Measurements from ENCODE around the gene MYCBP2.
"Not testable (repeated sequence)": the region's sequence is repeated elsewhere in the genome, so short reads cannot be mapped to it uniquely, and the experiment has no call there.

MYCBP2 gene

DNA sequence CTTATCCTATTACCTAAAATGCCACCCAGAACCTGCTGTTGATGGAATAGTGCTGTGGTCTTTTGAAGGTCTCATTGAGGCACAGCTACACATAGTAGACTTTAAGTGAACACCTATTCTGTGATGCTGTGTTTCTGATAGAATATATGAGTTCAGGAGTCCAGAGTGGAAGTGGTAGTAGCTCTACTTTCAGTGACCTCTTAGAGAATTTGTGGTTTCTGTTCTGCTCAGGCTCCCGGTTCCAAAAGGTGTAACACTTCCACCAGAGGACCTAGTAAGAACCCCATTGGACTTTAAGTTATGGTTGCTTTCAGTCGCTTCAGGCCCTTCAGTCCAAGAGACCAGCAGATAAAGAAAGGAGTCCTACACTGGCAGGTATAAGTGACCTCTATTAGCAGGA is 11.4 kb upstream of the MYCBP2 start:
- DNase-seq = no peak

DNA sequence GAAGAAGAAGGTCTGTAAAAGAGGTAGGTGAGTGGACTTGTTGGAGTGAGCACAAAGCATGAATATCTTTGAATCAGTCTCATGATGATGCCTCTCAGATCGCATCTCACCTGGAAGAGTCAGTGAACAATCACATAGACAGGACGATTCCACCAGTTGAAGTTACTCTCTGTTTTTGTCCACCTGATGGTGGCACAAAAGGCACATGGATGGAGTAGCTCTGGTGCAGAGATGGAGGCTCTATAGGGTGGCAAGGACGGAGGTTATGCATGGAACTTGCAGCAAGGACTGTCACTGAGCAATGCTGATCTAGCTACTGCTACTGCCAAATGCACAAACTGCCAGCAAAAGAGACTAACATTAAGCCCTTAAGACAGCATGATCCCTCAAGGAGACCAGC is 10.3 kb upstream of the MYCBP2 start:
- no peak for DNase-seq

DNA sequence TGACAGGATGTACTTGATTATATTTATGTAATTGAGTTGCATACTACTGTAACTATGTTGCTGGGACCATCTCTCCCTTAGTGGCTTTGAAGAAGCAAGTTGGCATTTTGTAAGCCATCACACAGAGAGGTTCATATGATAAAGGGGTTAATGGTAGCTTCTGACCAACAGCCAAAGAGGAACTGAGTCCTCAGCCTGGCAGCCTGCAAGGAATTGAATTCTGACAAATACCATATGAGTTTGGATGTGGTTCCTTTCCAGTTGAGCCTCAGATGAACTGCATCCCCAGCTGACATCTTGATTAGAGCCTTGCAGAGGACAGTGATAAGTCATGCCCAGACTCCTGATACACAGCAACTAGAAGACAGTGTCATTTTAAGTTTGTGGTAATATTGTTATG is 8.6 kb upstream of the MYCBP2 start:
- DNase-seq = no peak

DNA sequence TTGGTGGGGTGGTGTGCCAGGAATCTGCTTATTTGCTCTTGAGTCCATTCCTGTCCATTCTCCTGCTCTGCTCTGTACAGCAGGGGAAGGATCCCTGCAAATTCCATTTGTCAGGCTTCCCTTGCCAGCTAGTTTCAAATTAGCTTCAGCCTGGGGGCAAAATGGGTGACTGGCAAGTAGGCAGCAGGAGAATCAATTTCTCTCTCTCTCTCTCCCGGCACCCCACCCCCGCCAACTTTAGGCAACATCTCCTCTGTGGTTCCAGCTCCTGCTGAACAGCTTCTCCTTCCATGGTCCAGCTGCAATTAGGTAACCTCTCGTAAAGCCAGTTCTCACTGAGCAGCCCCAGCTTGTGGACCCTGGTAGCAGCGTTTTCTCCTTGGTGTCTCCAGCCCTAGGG is 6.7 kb upstream of the MYCBP2 start:
- no peak for DNase-seq

DNA sequence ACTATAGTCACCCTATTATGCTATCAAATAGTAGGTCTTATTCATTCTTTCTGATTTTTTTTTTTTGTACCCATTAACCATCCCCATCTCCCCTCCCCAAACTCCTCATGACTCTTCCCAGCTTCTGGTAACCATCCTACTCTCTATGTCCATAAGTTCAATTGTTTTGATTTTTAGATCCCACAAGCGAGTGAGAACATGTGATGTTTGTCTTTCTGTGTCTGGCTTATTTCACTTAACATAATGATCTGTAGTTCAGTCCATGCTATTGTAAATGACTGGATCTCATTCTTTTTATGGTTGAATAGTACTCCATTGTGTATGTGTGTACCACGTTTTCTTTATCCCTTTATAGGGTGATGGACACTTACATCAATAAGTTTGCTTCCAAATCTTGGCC is 4.5 kb upstream of the MYCBP2 start:
- no peak for DNase-seq

DNA sequence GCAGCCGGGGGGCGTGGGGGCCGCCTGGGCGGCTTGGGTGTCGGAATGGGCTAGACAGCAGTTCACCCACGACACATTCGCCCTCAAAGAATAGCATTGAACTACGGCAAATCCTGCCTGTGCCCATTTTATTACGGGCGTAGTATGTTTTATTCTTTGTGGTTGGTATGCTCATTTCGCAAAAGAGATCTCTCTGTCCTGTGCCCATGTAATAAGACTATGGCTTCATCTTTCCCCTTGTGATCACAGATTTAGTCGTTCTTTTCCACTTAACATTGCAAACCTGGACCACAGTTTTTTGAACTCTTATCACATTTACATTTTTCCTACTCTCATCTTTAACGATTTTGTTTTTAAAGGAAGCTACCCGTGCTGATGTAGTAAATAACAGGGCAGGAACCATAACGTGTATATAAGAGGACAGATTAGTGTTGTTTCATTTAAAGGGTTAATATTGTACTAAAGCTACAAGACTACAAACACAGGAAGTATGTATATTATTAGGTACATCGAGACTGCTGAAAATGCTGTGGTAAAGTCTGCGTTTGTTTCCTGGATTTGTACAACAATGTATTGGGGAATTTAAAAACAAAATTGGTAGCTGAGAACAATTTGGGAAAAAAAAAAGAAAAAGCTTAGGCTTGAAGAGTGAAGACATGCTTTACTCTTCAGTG is 3.2 kb upstream of the MYCBP2 start:
- DNase-seq = peak; percentile 22

DNA sequence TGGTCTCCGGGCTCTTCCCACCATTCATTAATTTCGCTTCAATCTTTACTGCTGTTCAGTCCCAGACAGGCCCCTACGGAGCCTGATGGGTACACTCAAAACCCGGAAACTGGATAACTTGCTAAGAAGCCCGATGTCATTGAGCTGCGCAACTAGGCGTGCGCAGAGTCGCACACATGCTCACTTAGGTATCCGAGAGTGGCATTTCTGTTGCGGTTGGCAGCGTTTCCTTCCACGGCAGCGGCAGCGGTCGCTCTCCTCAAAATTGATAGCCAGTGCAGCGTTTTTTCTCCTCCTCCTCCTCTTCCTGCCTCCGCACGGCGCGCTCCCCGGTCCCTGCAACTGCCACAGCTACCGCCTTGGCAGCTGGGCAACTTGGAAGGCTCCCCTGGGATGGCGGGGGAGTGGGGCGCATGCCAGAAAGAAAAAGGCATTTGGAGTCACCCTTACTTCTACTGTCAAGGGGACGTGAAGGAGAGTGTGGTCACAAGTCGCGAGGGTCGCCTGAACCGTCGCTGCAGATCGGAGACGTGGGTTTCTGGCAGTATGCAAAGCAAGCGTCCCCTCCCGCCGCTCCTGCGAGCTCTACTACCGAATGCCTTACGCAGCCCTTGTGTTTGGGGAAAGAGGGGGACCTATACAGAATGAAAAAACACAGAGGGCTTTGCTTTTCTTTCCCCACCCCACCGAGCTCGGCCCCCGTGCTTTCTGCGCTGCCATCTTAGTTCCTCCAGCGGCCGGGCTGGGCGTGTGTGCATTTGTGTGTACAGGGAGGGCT is 2.4 kb upstream of the MYCBP2 start:
- DNase-seq = peak; percentile 94

DNA sequence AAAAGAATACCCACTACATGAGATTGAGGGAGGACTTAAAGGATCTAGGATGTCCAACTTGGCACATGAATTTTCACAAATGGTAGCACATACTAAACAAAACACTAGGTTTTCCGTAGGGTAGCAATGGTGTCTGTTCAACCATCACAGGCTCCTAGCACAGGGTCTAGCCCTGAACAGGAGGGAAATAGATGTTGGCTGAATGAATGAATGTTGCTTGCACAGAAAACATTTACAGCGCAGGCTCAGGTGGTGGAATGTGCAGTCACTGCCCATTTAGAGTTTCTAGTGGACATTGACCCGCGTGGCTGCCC is 1.9 kb upstream of the MYCBP2 start:
- DNase-seq = no peak

DNA sequence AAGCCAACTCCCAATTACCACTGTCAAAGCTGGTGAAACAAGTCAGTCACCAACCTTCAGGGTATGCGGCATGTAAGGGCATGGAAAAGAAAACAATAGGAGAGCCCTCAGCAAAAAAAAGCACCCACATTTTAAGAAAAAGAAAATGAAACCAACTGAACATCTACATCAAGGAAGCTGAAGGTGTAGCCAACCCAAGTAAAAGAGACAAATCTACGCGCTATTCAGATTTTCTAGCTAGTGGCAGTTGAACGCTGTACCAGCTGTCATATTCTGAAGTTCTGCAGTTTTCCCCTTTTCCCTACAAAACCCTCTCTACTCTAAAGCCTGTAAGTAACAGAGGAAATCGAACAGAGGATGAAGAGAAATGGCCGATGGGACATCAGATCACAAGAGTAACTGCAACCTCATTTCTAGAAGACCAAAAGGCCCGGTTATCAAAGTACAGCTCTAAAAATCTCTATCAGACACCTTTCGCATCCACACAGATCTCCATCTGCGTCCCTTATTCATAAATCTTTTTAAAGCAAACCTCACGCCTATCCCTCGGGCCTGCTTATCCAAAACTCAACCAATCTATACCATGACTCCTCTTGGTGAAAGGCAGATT is 1.4 kb downstream of the MYCBP2 start:
- peak; percentile 64 for DNase-seq

DNA sequence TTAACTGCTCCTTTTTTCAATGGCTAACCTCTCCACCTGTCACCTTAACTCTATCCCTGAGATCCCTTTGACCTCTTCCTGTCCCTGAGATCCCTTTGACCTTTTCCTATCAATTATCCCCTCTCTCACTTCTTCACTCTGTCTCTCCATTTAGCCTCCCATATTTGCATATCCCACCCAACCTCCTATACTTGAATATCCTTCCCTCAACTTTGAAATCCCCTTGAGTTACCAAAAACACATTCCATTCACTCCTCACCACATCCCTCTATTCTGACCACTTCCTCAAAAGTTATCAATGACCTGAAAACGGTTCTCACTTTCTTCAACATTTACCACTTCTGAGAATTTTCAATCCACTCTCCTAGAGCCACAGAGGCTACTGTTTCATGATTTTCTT is 3.0 kb downstream of the MYCBP2 start:
- no peak for DNase-seq

DNA sequence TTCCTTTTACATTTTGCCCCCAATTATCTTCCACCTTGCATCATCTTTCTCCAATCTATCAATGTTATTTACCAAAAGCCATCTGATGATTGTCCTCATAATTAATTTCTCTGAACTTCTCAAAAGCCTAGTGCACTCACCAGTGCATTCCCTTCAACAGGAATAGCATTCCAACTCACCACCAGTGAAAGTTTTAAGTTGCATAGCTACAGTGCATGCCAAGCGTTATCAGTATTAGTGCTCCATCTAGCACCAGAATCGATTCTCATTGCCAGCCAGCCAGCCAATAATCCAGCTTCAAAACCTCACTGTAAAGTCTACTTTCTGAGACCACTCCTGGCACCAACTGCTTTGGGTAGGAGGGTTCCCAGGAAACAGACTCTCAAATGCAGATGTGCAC is 7.4 kb downstream of the MYCBP2 start:
- DNase-seq = no peak

DNA sequence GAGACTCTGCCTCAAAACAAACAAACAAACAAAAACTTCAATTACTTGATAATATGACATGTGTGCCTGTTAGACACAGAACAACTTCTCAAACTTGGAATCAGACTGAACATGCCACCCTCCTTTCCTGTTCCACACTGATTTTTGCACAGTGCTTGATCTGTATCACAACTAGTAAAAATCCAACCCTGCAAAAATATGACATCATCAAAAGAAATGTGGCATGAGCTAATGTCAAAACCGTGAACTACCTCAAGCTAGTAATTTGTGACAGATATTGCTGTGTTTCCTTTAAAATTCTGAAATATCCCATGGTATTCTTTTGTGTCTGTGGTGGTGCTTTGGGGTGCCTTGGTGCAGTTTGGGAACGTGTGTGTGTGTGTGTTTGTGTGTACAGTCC is 8.2 kb downstream of the MYCBP2 start:
- no peak for DNase-seq

DNA sequence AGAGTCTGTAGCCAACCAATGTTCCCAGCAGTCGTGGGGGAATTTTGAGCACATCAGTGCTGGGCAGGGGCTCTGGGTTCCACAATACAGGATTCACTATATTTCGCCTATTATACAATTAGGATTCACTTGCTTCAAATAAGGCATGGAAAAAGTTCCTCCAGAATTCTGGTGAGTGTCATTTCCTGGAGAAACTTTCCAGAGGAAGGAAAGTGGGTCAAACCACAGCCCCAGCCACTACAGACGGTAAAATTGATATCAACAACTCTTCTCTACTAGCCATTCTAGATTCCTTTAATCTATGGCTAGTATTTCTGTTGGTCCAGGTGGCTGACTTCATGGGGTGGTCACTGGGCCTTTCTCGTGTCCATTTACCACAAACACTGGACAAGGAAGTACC is 10.5 kb downstream of the MYCBP2 start:
- no peak for DNase-seq

DNA sequence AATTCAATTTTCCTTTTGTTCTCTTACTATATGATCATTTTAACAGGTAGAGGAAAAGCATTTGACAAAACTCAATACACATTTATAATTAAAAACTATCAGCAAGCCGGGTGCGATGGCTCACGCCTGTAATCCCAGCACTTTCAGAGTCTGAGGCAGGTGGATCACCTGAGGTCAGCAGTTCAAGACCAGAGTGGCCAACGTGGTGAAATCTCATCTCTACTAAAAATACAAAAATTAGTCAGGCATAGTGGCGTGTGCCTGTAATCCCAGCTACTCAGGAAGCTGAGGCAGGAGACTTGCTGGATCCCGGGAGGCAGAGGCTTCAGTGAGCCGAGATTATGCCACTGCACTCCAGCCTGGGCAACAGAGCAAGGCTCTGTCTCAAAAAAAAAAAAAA is 11.4 kb downstream of the MYCBP2 start:
- DNase-seq = not testable (repeated sequence)

DNA sequence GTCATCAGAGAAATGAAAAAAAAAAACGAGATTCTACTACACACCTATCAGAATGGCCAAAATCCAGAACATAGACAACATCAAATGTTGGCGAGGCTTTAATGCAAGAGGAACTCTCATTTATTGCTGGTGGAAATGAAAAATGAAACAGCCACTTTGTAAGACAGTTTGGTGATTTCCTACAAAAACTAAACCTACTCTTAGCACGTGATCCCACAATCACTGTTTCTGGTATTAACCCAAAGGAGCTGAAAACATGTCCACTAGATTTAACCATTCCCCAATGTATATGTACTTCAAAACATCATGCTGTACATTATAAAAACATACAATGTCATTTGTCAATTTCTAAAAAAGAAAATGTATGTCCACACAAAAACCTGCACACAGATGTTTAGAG is 13.0 kb downstream of the MYCBP2 start:
- DNase-seq = no peak

DNA sequence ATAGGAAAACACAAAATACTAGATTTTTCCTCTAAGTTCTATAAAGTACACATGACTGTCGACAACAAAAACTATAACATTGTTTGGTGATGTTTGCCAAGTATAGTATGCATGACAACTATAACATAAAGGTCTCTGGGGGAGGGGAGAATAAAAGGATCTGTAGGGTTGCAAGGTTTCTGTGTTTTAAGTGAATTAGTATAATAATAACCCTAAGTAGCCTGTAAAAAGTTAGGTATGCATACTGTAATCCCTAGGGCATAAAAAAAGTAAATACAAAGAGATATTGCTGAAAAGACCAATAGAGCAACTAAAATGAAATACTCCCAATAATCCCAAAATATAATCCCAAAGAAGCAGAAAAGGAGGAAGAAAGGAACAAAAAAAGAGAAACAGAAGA is 14.6 kb downstream of the MYCBP2 start:
- no peak for DNase-seq

DNA sequence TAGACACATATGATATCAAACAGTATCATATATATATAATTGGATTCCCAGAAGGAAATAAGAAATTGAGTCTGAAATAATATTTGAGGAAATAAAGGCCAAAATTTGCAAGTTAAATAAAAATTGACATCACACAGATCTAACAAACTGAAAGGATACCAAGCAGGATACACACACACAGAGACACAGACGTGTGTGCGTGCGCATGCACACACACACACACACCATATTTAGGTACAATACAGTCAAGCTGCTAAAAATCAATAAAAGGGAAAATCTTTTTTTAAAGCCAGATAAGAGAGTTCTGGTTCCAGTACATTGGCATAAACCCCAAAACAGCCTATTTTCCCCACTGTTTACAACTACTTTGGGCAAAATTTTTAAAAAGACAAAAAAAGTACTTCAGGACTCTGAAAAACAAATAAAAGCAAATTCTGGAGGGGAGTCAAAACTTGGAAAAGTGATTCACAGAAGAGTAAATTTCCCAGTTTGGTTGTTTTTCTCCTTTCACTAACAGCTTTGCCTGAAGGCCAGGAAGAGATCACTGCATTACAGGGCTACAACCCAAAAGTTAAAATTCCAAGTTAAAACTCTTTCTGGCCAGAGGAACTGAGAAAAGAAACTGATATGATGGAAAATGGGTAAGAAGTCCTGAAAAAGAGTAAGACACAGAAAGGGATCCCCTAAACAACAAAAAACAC is 16.2 kb downstream of the MYCBP2 start:
- no peak for DNase-seq

DNA sequence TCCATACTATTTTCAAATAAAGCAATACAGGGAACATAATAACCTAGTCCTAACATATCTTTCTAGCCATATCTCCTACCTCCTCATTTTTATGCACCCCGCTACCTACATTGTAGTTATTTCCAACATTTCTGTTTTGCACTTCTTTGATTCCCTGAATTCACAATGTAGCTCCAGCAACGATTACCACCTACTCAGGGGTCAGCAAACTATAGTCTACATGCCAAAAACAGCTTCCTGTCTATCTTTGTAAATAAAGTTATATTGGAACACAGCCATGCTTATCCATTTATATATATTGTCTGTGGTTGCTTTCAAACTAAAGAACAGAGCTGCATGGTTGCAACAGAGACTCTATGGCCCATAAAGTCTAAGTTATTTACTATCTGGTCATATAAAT is 16.7 kb downstream of the MYCBP2 start:
- DNase-seq = no peak

DNA sequence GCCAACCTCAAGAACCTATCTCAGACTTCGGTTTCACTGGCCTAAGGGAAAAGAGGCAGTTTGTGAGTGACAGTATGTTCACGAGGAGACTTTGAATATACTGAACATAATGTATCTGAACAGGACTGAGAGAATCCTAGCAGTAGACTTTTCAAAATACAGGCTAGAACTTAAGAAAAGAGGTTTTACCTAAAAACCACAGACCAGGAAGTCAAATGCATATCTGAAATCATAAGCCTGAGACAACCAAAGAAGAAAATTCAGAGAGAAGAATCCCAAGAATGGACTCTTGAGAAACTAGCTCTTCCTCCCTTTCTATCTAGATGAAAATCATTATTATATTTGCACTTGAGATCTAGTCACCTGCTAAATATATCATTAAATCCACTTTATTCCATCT is 17.6 kb downstream of the MYCBP2 start:
- no peak for DNase-seq

DNA sequence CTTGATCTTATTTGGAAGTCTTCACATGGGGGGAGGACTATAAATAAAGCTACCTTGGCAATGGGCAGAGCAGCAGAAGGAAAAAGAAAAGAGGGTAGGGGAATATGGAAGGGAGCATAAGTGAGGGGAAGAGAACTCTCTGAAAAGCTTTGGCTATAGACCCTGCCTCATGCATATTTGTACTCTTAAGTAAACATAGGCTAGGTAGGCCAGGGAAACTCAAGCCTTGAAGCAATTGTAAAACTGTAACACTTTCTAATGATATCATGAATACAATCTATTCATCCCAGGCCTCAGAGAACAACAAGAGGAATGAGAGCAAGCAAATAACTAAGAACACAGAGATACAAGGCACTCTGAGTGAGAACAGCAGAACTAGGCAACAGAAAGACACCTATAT is 20.4 kb downstream of the MYCBP2 start:
- DNase-seq = no peak

DNA sequence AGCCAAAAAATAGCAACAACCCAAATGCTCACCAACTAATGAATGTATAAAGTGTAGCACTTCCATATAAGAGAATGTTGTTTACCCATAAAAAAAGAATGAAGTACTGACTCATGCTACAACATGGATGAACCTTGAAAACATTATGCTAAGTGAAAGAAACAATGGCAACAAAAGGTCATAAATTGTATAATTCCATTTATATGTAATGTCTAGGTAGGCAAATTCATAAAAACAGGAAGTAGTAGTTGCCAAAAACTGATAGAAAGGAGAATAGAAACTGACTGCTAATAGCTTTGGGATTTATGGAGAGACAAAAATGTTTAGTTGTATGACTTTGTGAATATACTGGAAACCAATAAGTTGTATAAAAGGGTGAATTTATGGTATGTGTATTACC is 21.6 kb downstream of the MYCBP2 start:
- no peak for DNase-seq

DNA sequence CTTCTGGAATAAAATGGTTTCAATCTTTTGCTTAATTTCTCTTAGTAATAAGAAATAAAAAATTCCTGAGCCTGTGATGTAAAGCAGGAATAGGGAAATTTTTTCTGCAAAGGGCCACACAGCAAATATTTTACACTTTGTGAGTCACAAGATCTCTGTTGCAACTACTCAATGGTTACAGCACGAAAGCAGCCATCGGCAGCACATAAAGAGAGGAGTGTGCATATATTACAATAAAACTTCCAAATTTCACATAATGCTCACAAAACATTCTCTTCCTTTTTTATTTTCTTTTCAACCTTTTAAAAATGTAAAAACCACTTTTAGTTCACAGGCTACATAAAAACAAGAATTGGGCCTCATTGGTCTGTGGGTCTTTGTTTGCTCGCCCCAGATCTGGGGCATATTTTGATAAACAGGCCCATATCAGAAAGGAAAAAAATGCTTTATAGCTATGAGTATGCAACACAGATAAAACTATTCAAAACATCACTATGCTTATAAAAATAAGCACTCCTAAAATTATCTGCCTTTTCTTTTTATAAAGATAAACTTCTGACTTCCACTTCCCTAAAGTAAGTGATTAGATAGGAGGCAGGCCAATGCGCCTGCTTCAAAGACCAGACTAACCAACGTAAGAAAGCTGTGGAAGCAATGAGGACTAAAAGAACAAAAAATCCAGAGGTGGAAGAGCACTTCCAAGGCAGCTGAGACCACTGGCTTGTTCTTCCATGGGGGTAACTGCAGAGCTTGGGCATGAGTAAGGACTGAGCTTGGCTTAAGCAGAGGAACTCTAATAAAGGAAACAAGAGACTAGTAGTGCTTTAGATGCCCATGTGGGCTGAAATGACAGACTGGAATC is 26.5 kb downstream of the MYCBP2 start:
- no peak for DNase-seq

DNA sequence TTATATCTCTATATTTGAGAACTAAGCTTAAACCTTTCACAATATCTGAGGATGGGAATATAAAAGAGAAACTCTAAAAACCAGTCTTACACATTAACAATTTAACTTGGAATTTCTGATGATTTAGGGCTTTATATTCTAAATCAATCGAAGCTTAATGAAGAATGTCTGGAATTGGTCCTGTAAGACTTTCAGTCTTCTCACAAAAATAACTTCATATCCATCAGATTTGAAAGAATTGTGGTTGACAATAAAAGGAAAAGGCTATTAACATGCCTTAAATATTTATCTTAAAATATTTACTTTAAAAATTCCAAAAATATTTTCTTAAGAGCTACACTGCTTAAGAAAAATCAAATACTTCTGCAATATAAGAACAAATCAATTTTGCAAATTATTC is 27.3 kb downstream of the MYCBP2 start:
- DNase-seq = no peak

Data from CD4-positive, alpha-beta T cell treated with Interleukin-17A for 1 hour (primary cell).